Measurements from ENCODE around the gene CDC42BPA. TPM values are rescaled to one million over a fixed set of nuclear protein-coding genes. Genes with fewer than 3 reads are reported as not detected.

The CDC42BPA gene
- total and polyA plus RNA-seq, 2 donors (not counting 3 experiments of a cell fraction or from before 2014, with no cell fraction given), result 26.1 to 92.6 TPM

- H3K9me3 ChIP-seq (replicated peaks; ENCODE audit: control insufficient read depth, insufficient read depth, low read length), result no peaks in the 10 kb centered on the region
- no peaks in the 10 kb centered on the region for H3K36me3 ChIP-seq (ENCODE audit: control insufficient read depth in 2 of 2, extremely low read depth in 1 of 2, insufficient read depth in 2 of 2, low read length in 2 of 2)
- no peak overlapping the region for H3K9ac ChIP-seq (replicated peaks; ENCODE audit: extremely low read depth, insufficient read depth, low read length)
- no TSS peak for BruUV-seq (replicated peaks)
- H3K4me1 ChIP-seq (ENCODE audit: control insufficient read depth, extremely low read depth, insufficient read depth, low read length), result no peaks in the 10 kb centered on the region
- FAIRE-seq, result no peak
- H2AFZ ChIP-seq (ENCODE audit: low read depth, low read length), result no peak overlapping the region
- H3K27me3 ChIP-seq (ENCODE audit: control insufficient read depth in 2 of 2, insufficient read depth in 2 of 2, low read length in 2 of 2), result no peaks in the 10 kb centered on the region
- intact Hi-C loops (cut with micrococcal nuclease) (loop anchor here (10.0 kb wide), 1 partner anchor 214 kb away; the partner anchor contains the start of gene ITPKB), dilution Hi-C loops (cut with MboI; ENCODE audit: extremely low pct_ligation_motif_present, low sequenced_read_pairs) (no loop called here)
- ChIA-PET CTCF (no interaction called here), POLR2A (no interaction called here)
- H3K9me1 ChIP-seq (replicated peaks; ENCODE audit: control insufficient read depth, extremely low read depth, insufficient read depth, low read length), result no peaks in the 10 kb centered on the region
- H4K20me1 ChIP-seq (replicated peaks; ENCODE audit: control insufficient read depth, extremely low read depth, insufficient read depth, low read length), result no peaks in the 10 kb centered on the region
- no peak overlapping the region for H3K4me2 ChIP-seq (ENCODE audit: insufficient read depth, low read length)
- no peak for TF ChIP-seq GATA2 (IDR thresholded peaks at IDR 0.05; ENCODE audit: insufficient read depth, insufficient read length, low read depth, low read length)
- TF ChIP-seq, protein P1, sequence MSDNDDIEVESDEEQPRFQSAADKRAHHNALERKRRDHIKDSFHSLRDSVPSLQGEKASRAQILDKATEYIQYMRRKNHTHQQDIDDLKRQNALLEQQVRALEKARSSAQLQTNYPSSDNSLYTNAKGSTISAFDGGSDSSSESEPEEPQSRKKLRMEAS (IDR thresholded peaks at IDR 0.05; ENCODE audit: insufficient read depth, insufficient read length), result no peak
- no peak for TF ChIP-seq MYC (IDR thresholded peaks at IDR 0.05; ENCODE audit: low read depth, low read length)
- no peak overlapping the region for H3K4me3 ChIP-seq (replicated peaks in 1 of 3; ENCODE audit: insufficient read depth in 1 of 3, low read depth in 1 of 3, low read length in 3 of 3)
- DNase-seq (ENCODE audit: low read depth, low spot score), result no peak
- H3K79me2 ChIP-seq (ENCODE audit: control insufficient read depth, insufficient read depth, low read length), result no peaks in the 10 kb centered on the region
- H3K27ac ChIP-seq (ENCODE audit: insufficient read depth, low read depth, low read length), result no peak overlapping the region
These were observed 369.8 kb downstream of the CDC42BPA start for GRCh38 chr1:226948480-226948879.

DNA sequence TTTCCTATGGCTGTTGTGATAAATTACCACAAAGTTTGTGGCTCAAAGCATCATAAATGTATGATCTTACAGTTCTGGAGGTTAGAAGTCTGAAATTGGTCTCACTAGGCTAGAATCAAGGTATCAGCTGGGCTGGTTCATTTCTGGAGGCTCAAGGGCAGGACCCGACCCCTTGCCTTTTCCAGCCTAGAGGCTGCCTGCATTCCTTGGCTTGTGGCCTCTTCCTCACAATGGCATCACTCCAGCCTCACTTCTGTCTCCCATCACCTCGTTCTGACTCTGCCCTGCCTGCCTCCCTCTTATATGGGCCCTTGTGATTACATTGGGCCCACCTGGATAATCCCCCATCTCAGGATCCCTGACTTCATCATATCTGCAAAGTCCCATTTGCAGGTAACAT lies 370.2 kb downstream of the CDC42BPA start:
- dilution Hi-C loops (cut with MboI; ENCODE audit: extremely low pct_ligation_motif_present, low sequenced_read_pairs) (no loop called here), intact Hi-C loops (cut with micrococcal nuclease) (loop anchor here (10.0 kb wide), 1 partner anchor 213 kb away; the partner anchor contains the start of gene ITPKB)
- no TSS peak for BruUV-seq (replicated peaks)
- Histone ChIP-seq H3K27me3 (ENCODE audit: control insufficient read depth in 2 of 2, insufficient read depth in 2 of 2, low read length in 2 of 2) (no peaks in the 10 kb centered on the region), H3K4me3 (replicated peaks in 1 of 3; ENCODE audit: insufficient read depth in 1 of 3, low read depth in 1 of 3, low read length in 3 of 3) (no peak overlapping the region), H3K9me1 (replicated peaks; ENCODE audit: control insufficient read depth, extremely low read depth, insufficient read depth, low read length) (no peaks in the 10 kb centered on the region), H3K27ac (ENCODE audit: insufficient read depth, low read depth, low read length) (no peak overlapping the region), H3K4me1 (ENCODE audit: control insufficient read depth, extremely low read depth, insufficient read depth, low read length) (no peaks in the 10 kb centered on the region), H2AFZ (ENCODE audit: low read depth, low read length) (no peak overlapping the region), H3K9ac (replicated peaks; ENCODE audit: extremely low read depth, insufficient read depth, low read length) (no peak overlapping the region), H3K9me3 (replicated peaks; ENCODE audit: control insufficient read depth, insufficient read depth, low read length) (no peaks in the 10 kb centered on the region), H3K36me3 (ENCODE audit: control insufficient read depth in 2 of 2, extremely low read depth in 1 of 2, insufficient read depth in 2 of 2, low read length in 2 of 2) (no peaks in the 10 kb centered on the region), H3K79me2 (ENCODE audit: control insufficient read depth, insufficient read depth, low read length) (no peaks in the 10 kb centered on the region), H3K4me2 (ENCODE audit: insufficient read depth, low read length) (no peak overlapping the region), H4K20me1 (replicated peaks; ENCODE audit: control insufficient read depth, extremely low read depth, insufficient read depth, low read length) (no peaks in the 10 kb centered on the region)
- DNase-seq (ENCODE audit: low read depth, low spot score) (no peak), FAIRE-seq (no peak)
- ChIA-PET CTCF (interaction anchor here (1.1 kb wide), 1 partner anchor 36 kb away, joined by 3 read pairs; no protein-coding TSS in a partner anchor), POLR2A (no interaction called here)
- TF ChIP-seq EZH2 (IDR thresholded peaks at IDR 0.05; ENCODE audit: borderline replicate concordance, low read depth, low read length, severe bottlenecking), result no peak
- no peak for TF ChIP-seq POLR2AphosphoS5 (IDR thresholded peaks at IDR 0.05; ENCODE audit: insufficient read depth, low read depth, low read length)
- TF ChIP-seq POLR2A (IDR thresholded peaks at IDR 0.05; ENCODE audit: low read depth, low read length), result no peak
- no peak for TF ChIP-seq FOS (IDR thresholded peaks at IDR 0.05; ENCODE audit: borderline replicate concordance, insufficient read depth, low read length)
- no peak for TF ChIP-seq CTCF (IDR thresholded peaks at IDR 0.05; ENCODE audit: extremely low read depth in 1 of 2, insufficient read depth in 1 of 2, low read depth in 1 of 2, low read length in 2 of 2)
- TF ChIP-seq JUN (IDR thresholded peaks at IDR 0.05; ENCODE audit: borderline replicate concordance, insufficient read depth, insufficient read length, low read depth), result no peak
- no peak for TF ChIP-seq GATA2 (IDR thresholded peaks at IDR 0.05; ENCODE audit: insufficient read depth, insufficient read length, low read depth, low read length)

Measured in endothelial cell of umbilical vein (primary cell).